Transverse colon (tissue), 4 donors: ENCODE data around the gene ZMIZ2. TPM values are rescaled to one million over a fixed set of nuclear protein-coding genes. Genes with fewer than 3 reads are reported as not detected.

ENCODE experiments used
- DNase-seq: peaks from one replicate; pipeline ENCODE4 v3.0.0-alpha.2; 2019
- H3K27ac ChIP-seq, 4 donors: fragments of 200-600 bp; sonication (generic); 2 replicates each; pipeline ENCODE4 v1.5.1; 2016 to 2018; ENCODE audit warnings: inconsistent platforms in 4 of 4
- H3K27me3 ChIP-seq: fragments of 200-600 bp; sonication (generic); 2 replicates; pipeline ENCODE4 v1.5.1; 2017; ENCODE audit warnings: inconsistent platforms
- H3K36me3 ChIP-seq, 4 donors: fragments of 200-600 bp; sonication (generic); 2 replicates each; pipeline ENCODE4 v1.5.1; 2017 to 2019; ENCODE audit warnings: inconsistent platforms in 4 of 4
- H3K4me1 ChIP-seq, 4 donors: fragments of 200-600 bp; sonication (generic); 2 replicates each; pipeline ENCODE4 v1.5.1; 2017 to 2020; ENCODE audit warnings: inconsistent platforms in 4 of 4
- H3K4me3 ChIP-seq, 4 donors: fragments of 200-600 bp; sonication (generic); 1 replicate in 1 of 4; 2 replicates in 3 of 4; pipeline versions ENCODE4 v1.5.1 to v1.6.1; 2017 to 2019; ENCODE audit warnings: inconsistent platforms in 4 of 4
- H3K9me3 ChIP-seq, 2 donors: fragments of 200-600 bp; sonication (generic); 2 replicates each; pipeline ENCODE4 v1.5.1; 2017 to 2019; ENCODE audit warnings: inconsistent platforms in 2 of 2
- CTCF ChIP-seq, 5 experiments: fragments of 200-600 bp in 3 of 5; fragments of 450-650 bp in 2 of 5; sonication (generic) in 3 of 5; IDR thresholded peaks; 1 replicate in 2 of 5; 2 replicates in 3 of 5; pipeline ENCODE4 v1.5.1; 2016 to 2017; ENCODE audit warnings: antibody characterized with exemption in 5 of 5, inconsistent platforms in 3 of 5, mild to moderate bottlenecking in 2 of 5, moderate library complexity in 1 of 5
- EP300 ChIP-seq: sonication (generic); formaldehyde crosslinking; IDR thresholded peaks from one replicate; pipeline ENCODE4 v1.6.1; 2017; ENCODE audit warnings: antibody characterized with exemption, low read depth
- POLR2A ChIP-seq: fragments of 450-650 bp; IDR thresholded peaks from one replicate; pipeline ENCODE4 v1.6.1; 2016; ENCODE audit warnings: antibody characterized with exemption, mild to moderate bottlenecking, moderate library complexity
- POLR2AphosphoS5 ChIP-seq, 3 donors: sonication (generic); formaldehyde crosslinking; IDR thresholded peaks; one replicate each; pipeline ENCODE4 v1.6.1; 2016; ENCODE audit warnings: antibody characterized with exemption in 3 of 3
- WGBS, 2 donors: methylation state at CpG; one replicate each; pipeline ENCODE4 v1.1.5; 2018; ENCODE audit warnings: low coverage in 1 of 2; 5-methylcytosine and 5-hydroxymethylcytosine counted together
- in situ Hi-C, 4 donors: fragments of 200-750 bp; cut with MboI; loops; one replicate each; pipeline versions ENCODE4 v1.15.0 to v1.15.1; 2017; ENCODE audit warnings: low sequenced_read_pairs in 3 of 4, low pct_ligation_motif_present in 1 of 4, low pct_unique_long_range_greater_than_20kb in 1 of 4
- intact Hi-C: fragments of 100-400 bp; cut with DNase I; formaldehyde crosslinking; loops from one replicate; pipeline ENCODE4 v1.15.1; 2023; ENCODE audit warnings: low total_unique reads
- total RNA-seq, 4 donors: library from RNA; depleted of rRNA; stranded (reverse); fragments of >200 nt; gene quantifications; one replicate each; pipeline ENCODE4 v1.1.0, GENCODE V29; 2016

Gene ZMIZ2
- total RNA-seq, 4 donors from 2014 or later: 40.6 to 92.7 (median 69.3) TPM

- WGBS, 2 donors: 70% methylated on average over 8 of the region's 8 CpGs; no CpG with 5 or more reads in 1 of the 2 donors
- intact Hi-C loops: no loop called here
- in situ Hi-C loops: loop anchor here in 2 of 4 donors (25.0 kb wide), 1 partner anchor 182 kb away; the partner anchor contains the start of gene TMED4 (in 2 of the 2)
- Histone ChIP-seq H3K4me1 (peaks cover 26 to 36% (median 34%) of the 10 kb centered on the region in 4 donors), H3K4me3 (no peak overlapping the region), H3K36me3 (peaks cover 0 to 24% (median 8%) of the 10 kb centered on the region in 4 donors), H3K27me3 (no peaks in the 10 kb centered on the region), H3K27ac (peak overlapping the region; percentile 68 to 85 (median 78)), H3K9me3 (no peaks in the 10 kb centered on the region)
- DNase-seq: no peak
- TF ChIP-seq POLR2AphosphoS5 (IDR thresholded peaks at IDR 0.05) (no peak), EP300 (no peak), CTCF (IDR thresholded peaks at IDR 0.05) (no peak), POLR2A (no peak)
Observed at GRCh38 chr7:44769376-44769775, 20.7 kb downstream of the ZMIZ2 start.

GRCh38 chr7:44769776-44770294, 21.2 kb downstream of the ZMIZ2 start:
- DNase-seq: peak; percentile 44
- 11 to 15% methylated on average over 4 to 10 of the region's 10 CpGs for WGBS, 2 donors

GRCh38 chr7:44771358-44771757, 22.7 kb downstream of the ZMIZ2 start:
- no peak for DNase-seq
- peaks cover 0 to 7% (median 2%) of the 10 kb centered on the region in 4 donors for H3K36me3 ChIP-seq
- no peaks in the 10 kb centered on the region for H3K27me3 ChIP-seq
- in situ Hi-C loops: loop anchor here in 2 of 4 donors (25.0 kb wide), 1 partner anchor 184 kb away; the partner anchor contains the start of gene TMED4 (in 2 of the 2)
- no peaks in the 10 kb centered on the region for H3K9me3 ChIP-seq
- no peak for TF ChIP-seq POLR2A
- no peak for TF ChIP-seq POLR2AphosphoS5 (IDR thresholded peaks at IDR 0.05)
- TF ChIP-seq CTCF (IDR thresholded peaks at IDR 0.05): no peak
- TF ChIP-seq EP300: no peak
- H3K27ac ChIP-seq: no peak overlapping the region
- WGBS, 2 donors: 51% methylated on average over 3 of the region's 3 CpGs; no CpG with 5 or more reads in 1 of the 2 donors
- no peak overlapping the region for H3K4me3 ChIP-seq
- peaks cover 26 to 36% (median 34%) of the 10 kb centered on the region in 4 donors for H3K4me1 ChIP-seq
- intact Hi-C loops: no loop called here

More at GRCh38 chr7:44769776-44770294, 21.2 kb downstream of the ZMIZ2 start:
- intact Hi-C loops (no loop called here), in situ Hi-C loops (loop anchor here in 2 of 4 donors (25.0 kb wide), 1 partner anchor 183 kb away; the partner anchor contains the start of gene TMED4 (in 2 of the 2))
- no peak overlapping the region for H3K4me3 ChIP-seq
- peak in 2 of 3 donors; percentile 32 to 51 for TF ChIP-seq POLR2AphosphoS5 (IDR thresholded peaks at IDR 0.05)
- TF ChIP-seq POLR2A: no peak
- peak overlapping the region; percentile 68 to 85 (median 78) for H3K27ac ChIP-seq
- H3K36me3 ChIP-seq: peaks cover 0 to 20% (median 7%) of the 10 kb centered on the region in 4 donors
- H3K4me1 ChIP-seq: peaks cover 26 to 36% (median 34%) of the 10 kb centered on the region in 4 donors
- H3K9me3 ChIP-seq: no peaks in the 10 kb centered on the region
- no peaks in the 10 kb centered on the region for H3K27me3 ChIP-seq

- H3K4me3 ChIP-seq: no peak overlapping the region
- DNase-seq: no peak
- H3K4me1 ChIP-seq: peaks cover 25 to 34% (median 32%) of the 10 kb centered on the region in 4 donors
- H3K27me3 ChIP-seq: no peaks in the 10 kb centered on the region
- WGBS, 2 donors: 57 to 70% methylated on average over 5 to 6 of the region's 6 CpGs
- in situ Hi-C loops: loop anchor here in 2 of 4 donors (25.0 kb wide), 1 partner anchor 185 kb away; the partner anchor contains the start of gene TMED4 (in 2 of the 2)
- no peaks in the 10 kb centered on the region for H3K36me3 ChIP-seq
- no peak for TF ChIP-seq EP300
- TF ChIP-seq CTCF (IDR thresholded peaks at IDR 0.05): no peak
- no peak for TF ChIP-seq POLR2AphosphoS5 (IDR thresholded peaks at IDR 0.05)
- no peak for TF ChIP-seq POLR2A
- no peak overlapping the region for H3K27ac ChIP-seq
- intact Hi-C loops: no loop called here
- H3K9me3 ChIP-seq: no peaks in the 10 kb centered on the region
Observed at GRCh38 chr7:44772440-44772839, 23.8 kb downstream of the ZMIZ2 start.
